ENCODE measurements around the gene GALNT9.
"Not testable (repeated sequence)": the region's sequence is repeated elsewhere in the genome, so short reads cannot be mapped to it uniquely, and the experiment has no call there.

GALNT9 gene

GRCh38 chr12:132228476-132229192, 100.8 kb downstream of the GALNT9 start:
- no peak for DNase-seq

GRCh38 chr12:132227782-132228475, 101.5 kb downstream of the GALNT9 start:
- DNase-seq: no peak

- no peak for DNase-seq
Observed at GRCh38 chr12:132227118-132227517, 102.3 kb downstream of the GALNT9 start.

DNA sequence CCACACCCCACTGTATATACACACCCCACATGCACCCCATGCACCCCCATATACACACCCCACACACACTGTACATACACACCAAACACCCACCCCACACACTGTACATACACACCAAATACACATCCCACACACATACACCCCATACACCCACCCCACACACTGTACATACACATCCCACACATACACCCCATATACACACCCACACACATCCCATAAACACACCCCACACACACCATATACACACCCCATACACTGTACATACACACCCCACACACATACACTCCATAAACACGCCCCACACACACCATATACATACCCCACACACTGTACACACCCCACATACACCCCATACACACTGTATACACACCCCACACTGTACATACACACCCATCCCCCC, 102.8 kb downstream of the GALNT9 start:
- no peak for DNase-seq

GRCh38 chr12:132225214-132225613, 104.2 kb downstream of the GALNT9 start:
- no peak for DNase-seq

GRCh38 chr12:132224484-132224883, 104.9 kb downstream of the GALNT9 start:
- no peak for DNase-seq

- DNase-seq: no peak
Observed at GRCh38 chr12:132222808-132223173, 106.6 kb downstream of the GALNT9 start.

DNA sequence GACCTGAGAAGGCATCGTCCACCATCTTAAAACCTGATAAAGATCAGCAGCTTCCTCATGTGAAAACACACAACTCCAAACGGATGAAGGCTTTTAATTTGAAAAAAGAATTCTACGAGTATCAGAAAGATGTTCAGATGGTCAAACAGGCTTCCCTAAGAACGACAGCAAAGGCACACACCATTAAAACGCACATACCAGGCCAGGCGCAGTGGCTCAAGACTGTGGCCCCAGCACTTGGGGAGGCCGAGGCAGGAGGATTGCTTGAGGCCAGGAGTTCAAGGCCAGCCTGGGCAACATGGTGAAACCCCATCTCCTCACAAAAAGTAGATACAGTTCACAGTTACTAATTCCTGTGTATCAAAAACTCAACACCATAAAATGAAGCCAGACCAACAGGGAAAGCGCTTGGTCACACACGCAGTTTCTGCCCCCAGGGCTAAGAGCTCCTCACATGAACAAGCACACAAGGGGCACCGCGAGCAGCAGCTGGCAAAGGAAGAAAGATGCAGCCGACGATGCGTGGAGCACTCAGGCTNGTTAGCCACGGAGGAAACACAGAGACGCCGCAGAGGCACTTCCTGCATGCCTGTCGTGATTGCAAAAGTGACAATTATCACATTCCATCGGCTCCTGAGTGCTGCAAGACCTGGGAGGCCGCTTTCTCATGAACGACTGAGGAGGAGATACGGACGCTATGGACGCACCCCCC, 107.1 kb downstream of the GALNT9 start:
- DNase-seq: peak; percentile 49 to 65

GRCh38 chr12:132219761-132220160, 109.6 kb downstream of the GALNT9 start:
- DNase-seq: not testable (repeated sequence)

DNA sequence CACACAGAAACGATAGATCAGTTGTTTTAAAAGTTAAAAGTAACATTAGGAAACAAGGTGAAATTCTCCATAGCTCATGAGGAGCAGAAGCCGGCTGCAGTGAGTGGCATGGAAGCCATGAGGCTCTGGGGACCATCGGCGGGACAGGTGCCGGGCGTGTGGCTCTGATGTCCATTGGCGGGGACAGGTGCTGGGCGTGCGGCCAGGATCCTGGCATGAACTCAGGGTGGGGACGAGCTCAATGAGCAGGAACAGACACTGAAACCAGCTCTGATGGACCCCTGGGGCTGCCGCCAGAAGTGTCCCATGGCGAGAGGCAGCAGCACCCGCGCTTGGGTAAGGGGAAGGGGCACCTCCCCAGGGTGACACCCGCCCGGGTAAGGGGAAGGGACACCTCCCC, 110.1 kb downstream of the GALNT9 start:
- no peak for DNase-seq

GRCh38 chr12:132218915-132219314, 110.5 kb downstream of the GALNT9 start:
- peak in 1 of 2 experiments; percentile 21 for DNase-seq

DNA sequence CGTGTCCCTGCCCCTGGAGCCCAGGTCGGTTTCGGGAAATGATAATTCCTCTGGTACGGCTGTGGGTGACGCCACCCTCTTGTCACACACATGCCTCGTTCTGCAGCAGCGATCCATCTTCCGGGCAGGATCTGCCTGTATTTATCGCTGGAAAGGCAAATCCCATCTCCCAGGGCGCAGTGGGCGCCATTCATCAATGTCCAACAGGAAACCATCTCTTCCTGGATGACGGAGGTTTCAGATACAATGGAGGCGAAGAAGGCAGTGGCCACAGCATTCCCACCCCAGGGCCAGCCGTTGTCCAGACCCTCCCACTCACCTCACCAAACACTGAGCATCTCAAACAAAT, 110.9 kb downstream of the GALNT9 start:
- DNase-seq: no peak

DNA sequence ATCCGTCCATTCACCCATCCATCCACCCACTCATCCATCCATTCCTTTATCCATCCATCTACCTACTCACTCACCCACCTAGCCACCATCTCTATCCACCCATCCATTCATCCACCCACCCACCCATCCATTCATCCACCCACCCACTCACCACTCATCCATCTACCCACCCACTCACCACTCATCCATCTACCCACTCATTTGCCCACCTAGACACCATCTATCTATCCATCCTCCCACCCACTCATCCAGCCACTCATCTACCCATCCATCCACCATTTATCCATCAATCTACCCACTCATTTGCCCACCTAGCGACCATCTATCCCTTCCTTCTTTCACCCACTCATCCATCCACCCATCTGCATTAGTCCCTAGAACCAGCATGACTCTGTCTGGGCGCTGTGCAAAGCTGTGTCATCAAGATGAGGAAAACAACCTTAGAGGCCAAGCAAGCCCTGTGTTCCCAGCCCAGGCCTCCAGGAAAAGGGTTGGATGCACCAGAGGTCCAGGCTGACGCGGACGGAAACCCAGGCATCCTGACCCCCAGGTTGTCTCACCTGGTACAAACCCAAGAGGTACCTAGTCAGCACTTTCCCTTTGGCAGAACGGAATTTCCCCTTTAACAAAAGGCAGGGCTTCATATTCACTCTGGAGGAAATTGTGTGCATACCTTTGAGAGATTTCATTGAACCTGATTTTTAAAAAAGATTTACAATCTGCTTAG, 111.4 kb downstream of the GALNT9 start:
- no peak for DNase-seq

DNA sequence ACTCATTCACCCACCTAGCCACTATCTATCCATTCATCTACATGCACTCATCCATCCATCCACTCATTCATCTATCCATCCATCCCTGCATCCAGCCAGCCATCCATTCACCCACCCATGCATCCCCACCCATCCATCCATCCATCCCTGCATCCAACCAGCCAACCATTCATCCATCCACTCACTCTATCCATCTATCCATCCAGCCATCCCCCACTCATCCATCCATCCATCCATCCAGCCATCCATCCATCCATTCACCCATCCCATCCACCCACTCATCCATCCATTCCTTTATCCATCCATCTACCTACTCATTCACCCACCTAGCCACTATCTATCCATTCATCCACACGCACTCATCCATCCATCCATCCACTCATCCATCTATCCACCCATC, 112.0 kb downstream of the GALNT9 start:
- DNase-seq: no peak

DNA sequence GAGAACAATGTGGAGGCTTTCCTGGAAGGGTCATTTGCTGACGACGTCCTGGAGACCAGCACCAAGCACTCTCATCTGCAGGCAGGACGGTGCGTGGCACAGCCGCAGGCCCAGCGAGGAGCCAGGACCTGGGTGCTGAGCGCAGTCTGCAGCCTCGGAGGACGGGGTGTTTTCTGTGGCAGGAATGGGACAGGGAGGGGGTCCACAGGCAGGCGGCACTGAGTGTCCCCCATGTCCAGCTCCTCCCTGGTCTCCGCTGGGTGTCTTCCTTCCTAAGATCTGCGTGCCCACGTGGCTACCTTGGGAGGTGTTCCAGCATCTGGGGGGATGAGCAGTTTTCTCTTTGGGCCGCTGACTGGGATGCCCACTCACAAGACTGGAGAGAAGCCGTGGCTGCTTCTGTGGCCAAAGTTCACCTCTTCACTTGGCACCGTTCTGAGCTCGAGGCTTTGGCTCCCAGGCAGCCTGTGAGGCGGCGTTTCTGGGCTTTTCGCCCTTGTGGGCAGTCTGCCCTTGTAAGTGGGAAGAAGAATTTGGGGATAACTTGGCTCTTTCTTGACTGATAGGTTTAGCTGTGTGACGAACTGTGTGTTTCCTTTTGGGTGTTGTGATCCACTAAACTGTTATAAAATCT, 112.9 kb downstream of the GALNT9 start:
- no peak for DNase-seq

DNA sequence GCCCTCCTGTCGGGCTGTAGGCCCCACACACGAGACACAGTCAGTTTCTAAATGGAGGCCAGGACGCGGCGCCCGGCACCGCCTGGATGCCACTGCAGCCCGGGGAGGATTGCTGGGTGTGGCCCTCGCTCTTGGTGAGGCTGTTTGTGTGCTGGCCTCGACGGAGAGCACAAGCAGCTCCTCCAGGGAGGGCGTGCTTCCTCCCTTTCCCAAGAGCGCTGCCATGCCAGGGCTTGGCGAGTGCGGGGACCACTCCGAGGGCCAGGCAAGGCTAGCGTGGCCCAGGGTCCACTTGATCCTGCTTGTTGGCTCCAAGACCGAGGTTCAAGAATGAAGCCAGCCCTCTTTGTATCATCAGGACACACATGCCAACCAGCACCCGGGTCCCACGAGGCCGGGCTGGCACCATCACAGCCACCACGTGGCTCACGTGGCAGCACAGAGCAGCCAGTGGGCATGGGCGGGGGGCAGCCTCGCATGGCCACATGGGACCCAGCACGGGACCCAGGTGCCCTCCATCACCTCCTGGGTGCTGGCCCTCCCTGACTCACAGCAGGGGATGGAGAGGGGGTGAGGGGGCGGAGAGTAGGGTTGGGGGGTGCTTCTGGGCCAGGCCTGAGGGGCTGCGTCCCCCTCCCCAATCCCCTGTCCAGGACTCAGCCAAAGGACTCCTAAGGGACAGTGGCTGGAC, 113.9 kb downstream of the GALNT9 start:
- DNase-seq: no peak

GRCh38 chr12:132214891-132215290, 114.5 kb downstream of the GALNT9 start:
- DNase-seq: no peak

GRCh38 chr12:132214161-132214476, 115.3 kb downstream of the GALNT9 start:
- no peak for DNase-seq

- no peak for DNase-seq
Observed at GRCh38 chr12:132213359-132214160, 115.8 kb downstream of the GALNT9 start.

DNA sequence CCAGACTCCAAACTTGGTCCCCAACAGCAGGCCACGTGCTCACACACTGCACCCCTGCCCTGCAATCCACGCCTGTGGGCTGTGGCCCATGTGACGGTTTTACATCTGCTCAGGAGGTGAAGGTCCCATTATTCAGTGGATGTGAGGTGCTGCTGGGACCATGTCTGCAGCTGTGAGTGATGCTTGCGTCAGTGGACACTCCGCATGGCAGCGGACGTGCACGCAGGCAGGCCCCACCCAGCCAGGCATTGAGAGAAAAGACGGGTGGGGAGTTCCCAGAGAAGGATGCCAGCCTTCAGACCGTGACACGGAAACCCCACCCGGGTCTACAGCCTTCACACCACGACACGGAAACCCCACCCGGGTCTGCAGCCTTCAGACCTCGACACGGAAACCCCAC, 117.6 kb downstream of the GALNT9 start:
- no peak for DNase-seq

GRCh38 chr12:132211326-132211725, 118.1 kb downstream of the GALNT9 start:
- no peak for DNase-seq

All from SW 1271 (cell line).